AG09309 (cell line): Measurements from ENCODE around the gene ARL2BP.

Source experiments
- DNase-seq: peaks from one replicate; pipeline ENCODE4 v3.0.0-alpha.2; 2010; ENCODE audit warnings: low read depth
- H3K4me3 ChIP-seq: 2 replicates; pipeline ENCODE4 v1.5.1; 2011; ENCODE audit warnings: mild to moderate bottlenecking, low read depth, low read length, moderate library complexity; ENCODE audit not compliant: control insufficient read depth
- TF ChIP-seq, protein P1 (sequence below): IDR thresholded peaks from 2 replicates; pipeline ENCODE4 v1.5.1; 2011; ENCODE audit warnings: mild to moderate bottlenecking, low read depth, low read length, inconsistent platforms; ENCODE audit not compliant: insufficient read depth, control insufficient read depth; ENCODE audit errors: missing control alignments

Gene ARL2BP

DNA sequence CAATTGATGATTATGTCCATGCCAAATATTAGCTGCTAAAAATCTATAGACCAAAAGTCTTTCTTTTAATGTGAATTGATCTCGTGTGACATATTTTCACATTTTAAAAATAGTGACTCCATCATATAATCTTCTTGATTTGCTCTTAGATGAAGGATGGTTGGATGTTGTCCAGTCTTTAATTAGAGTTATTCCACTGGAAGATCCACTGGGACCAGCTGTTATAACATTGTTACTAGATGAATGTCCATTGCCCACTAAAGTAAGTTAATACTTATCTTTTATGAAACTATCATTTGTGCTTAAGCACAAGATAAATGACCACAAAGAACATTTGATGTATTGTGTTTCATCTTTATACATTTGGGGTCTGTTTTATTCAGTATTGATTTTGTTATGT is 36.1 kb upstream of the ARL2BP start:
- H3K4me3 ChIP-seq = no peak overlapping the region
- TF ChIP-seq, protein P1, sequence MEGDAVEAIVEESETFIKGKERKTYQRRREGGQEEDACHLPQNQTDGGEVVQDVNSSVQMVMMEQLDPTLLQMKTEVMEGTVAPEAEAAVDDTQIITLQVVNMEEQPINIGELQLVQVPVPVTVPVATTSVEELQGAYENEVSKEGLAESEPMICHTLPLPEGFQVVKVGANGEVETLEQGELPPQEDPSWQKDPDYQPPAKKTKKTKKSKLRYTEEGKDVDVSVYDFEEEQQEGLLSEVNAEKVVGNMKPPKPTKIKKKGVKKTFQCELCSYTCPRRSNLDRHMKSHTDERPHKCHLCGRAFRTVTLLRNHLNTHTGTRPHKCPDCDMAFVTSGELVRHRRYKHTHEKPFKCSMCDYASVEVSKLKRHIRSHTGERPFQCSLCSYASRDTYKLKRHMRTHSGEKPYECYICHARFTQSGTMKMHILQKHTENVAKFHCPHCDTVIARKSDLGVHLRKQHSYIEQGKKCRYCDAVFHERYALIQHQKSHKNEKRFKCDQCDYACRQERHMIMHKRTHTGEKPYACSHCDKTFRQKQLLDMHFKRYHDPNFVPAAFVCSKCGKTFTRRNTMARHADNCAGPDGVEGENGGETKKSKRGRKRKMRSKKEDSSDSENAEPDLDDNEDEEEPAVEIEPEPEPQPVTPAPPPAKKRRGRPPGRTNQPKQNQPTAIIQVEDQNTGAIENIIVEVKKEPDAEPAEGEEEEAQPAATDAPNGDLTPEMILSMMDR = no peak
- no peak for DNase-seq

GRCh38 chr16:57209780-57210179 is 35.3 kb upstream of the ARL2BP start:
- no peak for DNase-seq
- H3K4me3 ChIP-seq = no peak overlapping the region
- TF ChIP-seq, protein P1 = no peak

GRCh38 chr16:57213462-57213861 is 31.6 kb upstream of the ARL2BP start:
- DNase-seq = no peak
- H3K4me3 ChIP-seq = no peak overlapping the region
- TF ChIP-seq, protein P1 = no peak

GRCh38 chr16:57216968-57217367 is 28.1 kb upstream of the ARL2BP start:
- no peak for DNase-seq
- TF ChIP-seq, protein P1 = no peak
- H3K4me3 ChIP-seq = no peak overlapping the region

GRCh38 chr16:57223057-57223456 is 22.0 kb upstream of the ARL2BP start:
- no peak overlapping the region for H3K4me3 ChIP-seq
- no peak for DNase-seq
- TF ChIP-seq, protein P1 = no peak

GRCh38 chr16:57224651-57225335 is 20.3 kb upstream of the ARL2BP start:
- TF ChIP-seq, protein P1 = no peak
- no peak for DNase-seq
- H3K4me3 ChIP-seq = no peak overlapping the region
